Stimulated activated naive CD4-positive, alpha-beta T cell (primary cell): ENCODE results near the gene RALY.

Experiments used
- DNase-seq, 6 experiments: peaks; one replicate each; lab custom pipeline; 2025; lab: John Stamatoyannopoulos, UW

Gene RALY

GRCh38 chr20:34076952-34077351, 83.2 kb downstream of the RALY start:
- no peak for DNase-seq

GRCh38 chr20:34078540-34078939, 84.8 kb downstream of the RALY start:
- DNase-seq, result no peak

- DNase-seq, result no peak
Measured at GRCh38 chr20:34079818-34080217, 86.1 kb downstream of the RALY start.

GRCh38 chr20:34082232-34082887, 88.6 kb downstream of the RALY start:
- no peak for DNase-seq

- no peak for DNase-seq
Measured at GRCh38 chr20:34083137-34083536, 89.4 kb downstream of the RALY start.

- no peak for DNase-seq
Measured at GRCh38 chr20:34083781-34084180, 90.1 kb downstream of the RALY start.

GRCh38 chr20:34084227-34084923, 90.7 kb downstream of the RALY start:
- no peak for DNase-seq

GRCh38 chr20:34085544-34086040, 91.9 kb downstream of the RALY start:
- no peak for DNase-seq

GRCh38 chr20:34088305-34089174, 94.8 kb downstream of the RALY start:
- no peak for DNase-seq

- DNase-seq, result no peak
Measured at GRCh38 chr20:34089175-34089479, 95.4 kb downstream of the RALY start.

GRCh38 chr20:34089655-34090345, 96.1 kb downstream of the RALY start:
- DNase-seq, result no peak

GRCh38 chr20:34090645-34091044, 96.9 kb downstream of the RALY start:
- no peak for DNase-seq

GRCh38 chr20:34091637-34092200, 98.0 kb downstream of the RALY start:
- no peak for DNase-seq

- no peak for DNase-seq
Measured at GRCh38 chr20:34093895-34094294, 100.2 kb downstream of the RALY start.

GRCh38 chr20:34095825-34096224, 102.1 kb downstream of the RALY start:
- DNase-seq, result no peak

GRCh38 chr20:34096699-34097444, 103.2 kb downstream of the RALY start:
- DNase-seq, result no peak

GRCh38 chr20:34098570-34098969, 104.9 kb downstream of the RALY start:
- DNase-seq, result no peak

GRCh38 chr20:34099675-34100074, 106.0 kb downstream of the RALY start:
- no peak for DNase-seq

GRCh38 chr20:34100576-34100975, 106.9 kb downstream of the RALY start:
- DNase-seq, result no peak

GRCh38 chr20:34102342-34102741, 108.6 kb downstream of the RALY start:
- DNase-seq, result no peak

- DNase-seq, result no peak
Measured at GRCh38 chr20:34104059-34104458, 110.3 kb downstream of the RALY start.
